Measurements from ENCODE around the gene EVA1B.

EVA1B gene

GRCh38 chr1:36346741-36347370 lies 23.4 kb upstream of the EVA1B start:
- no peak for DNase-seq (ENCODE audit: low read depth)

GRCh38 chr1:36345353-36345752 lies 21.9 kb upstream of the EVA1B start:
- no peak for DNase-seq (ENCODE audit: low read depth)

- no peak for DNase-seq (ENCODE audit: low read depth)
Measured at GRCh38 chr1:36344395-36344680, 20.9 kb upstream of the EVA1B start.

DNA sequence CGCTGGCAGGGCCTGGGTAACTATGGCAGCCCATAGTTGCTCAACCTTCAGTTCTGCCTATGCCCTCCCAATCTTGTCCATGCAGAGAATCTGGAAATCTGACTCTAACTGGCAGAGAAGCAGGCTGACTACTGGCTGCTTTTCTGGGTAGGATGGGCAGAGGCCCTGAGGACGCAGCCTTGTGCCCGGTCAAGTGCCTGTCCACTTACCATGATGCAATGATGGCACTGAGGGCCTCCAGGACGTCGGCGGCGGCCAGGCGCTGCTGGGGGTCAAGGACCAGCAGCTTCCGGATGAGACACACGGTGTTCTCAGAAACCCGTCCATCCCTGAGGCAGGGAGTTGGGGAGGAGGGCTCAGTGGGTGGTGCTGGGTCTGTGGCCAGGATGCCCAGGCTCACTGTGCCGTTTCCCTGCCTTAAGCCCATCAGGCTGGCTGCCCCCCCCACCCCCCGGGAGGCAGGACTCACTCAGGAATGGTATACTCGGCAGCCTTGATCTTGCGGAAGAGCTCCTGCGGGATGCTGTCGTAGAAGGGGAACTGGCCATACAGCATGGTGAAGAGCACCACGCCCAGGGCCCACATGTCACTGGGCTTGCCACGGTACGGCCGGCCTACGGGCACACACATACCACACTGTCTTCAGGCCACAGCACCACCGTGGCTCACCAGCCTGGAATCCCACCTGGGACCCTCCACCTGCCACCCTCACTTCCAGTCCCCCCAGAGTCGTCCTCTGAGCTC lies 20.4 kb upstream of the EVA1B start:
- no peak for DNase-seq (ENCODE audit: low read depth)

DNA sequence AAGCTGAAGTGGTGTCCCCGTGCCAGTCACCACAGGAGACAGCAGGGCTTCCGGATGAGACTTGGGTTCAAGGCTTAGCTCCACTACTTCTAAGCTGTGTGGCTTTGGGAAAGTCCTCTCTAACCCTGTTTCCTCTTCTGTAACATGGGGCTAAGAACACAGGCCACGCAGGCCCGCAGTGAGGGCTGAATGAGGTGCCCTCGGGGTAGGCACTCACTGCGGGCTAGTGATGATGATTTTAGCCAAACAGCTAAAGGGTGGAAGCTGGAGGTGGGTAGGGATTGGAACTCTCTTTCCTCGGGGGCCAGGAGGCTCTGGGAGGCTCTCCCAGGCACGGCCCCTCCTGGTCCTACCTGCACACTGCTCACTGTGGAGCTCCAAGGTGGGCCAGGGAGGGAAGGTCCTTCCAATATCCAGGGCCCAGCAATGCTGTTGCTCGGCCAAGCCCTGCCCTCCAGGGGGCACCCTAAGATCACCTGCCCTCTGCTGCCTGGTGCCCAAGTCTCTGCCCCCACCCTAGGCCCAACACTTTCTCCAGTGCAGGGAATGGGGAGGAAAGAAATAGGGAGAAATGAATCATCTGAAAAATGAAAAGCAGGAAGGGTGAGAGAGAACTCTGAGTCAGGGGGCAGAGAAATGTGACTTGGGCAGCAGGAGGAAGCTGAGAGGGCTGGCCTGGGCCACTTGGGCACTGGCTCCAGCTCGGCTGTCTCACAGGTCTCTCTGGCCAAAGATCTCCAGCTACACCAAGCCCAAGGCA lies 19.2 kb upstream of the EVA1B start:
- DNase-seq (ENCODE audit: low read depth): no peak

DNA sequence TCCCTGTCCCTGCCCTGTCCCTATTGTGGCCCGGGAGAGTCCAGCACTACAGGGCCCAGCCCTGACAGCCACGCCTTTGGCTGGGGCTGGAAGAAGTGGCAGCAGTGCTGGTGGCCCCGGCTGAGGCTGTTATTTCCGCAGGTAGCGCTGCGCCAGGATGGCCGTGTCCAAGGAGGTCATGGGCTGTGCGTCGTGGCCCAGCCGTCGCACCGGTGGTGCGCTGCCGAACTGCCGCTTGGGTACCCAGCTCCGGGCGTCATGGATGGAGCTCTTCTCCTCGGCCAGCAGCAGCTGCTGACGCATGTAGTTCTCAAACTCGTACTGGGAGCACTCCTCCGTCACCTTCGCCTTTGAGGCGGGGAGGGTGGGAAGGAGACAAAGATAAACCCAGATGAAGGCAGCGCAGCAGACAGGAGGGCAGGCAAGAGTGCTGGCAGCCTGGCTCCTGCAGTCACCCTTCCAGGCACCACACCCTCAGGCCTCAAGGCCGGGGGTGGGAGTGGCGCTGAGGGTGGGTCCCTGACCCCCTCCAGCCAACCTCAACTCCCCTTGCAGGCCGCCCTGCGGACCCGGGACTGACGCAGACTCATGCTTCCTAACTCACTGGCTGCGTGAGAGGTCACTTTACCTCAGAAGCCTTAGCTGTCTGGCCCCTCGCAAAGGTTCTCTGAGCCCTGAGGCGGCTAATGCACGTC lies 18.3 kb upstream of the EVA1B start:
- no peak for DNase-seq (ENCODE audit: low read depth)

GRCh38 chr1:36339615-36340014 lies 16.2 kb upstream of the EVA1B start:
- no peak for DNase-seq (ENCODE audit: low read depth)

GRCh38 chr1:36339215-36339614 lies 15.8 kb upstream of the EVA1B start:
- no peak for DNase-seq (ENCODE audit: low read depth)

- DNase-seq (ENCODE audit: low read depth): no peak
Measured at GRCh38 chr1:36337830-36338229, 14.4 kb upstream of the EVA1B start.

- no peak for DNase-seq (ENCODE audit: low read depth)
Measured at GRCh38 chr1:36330940-36331339, 7.5 kb upstream of the EVA1B start.

DNA sequence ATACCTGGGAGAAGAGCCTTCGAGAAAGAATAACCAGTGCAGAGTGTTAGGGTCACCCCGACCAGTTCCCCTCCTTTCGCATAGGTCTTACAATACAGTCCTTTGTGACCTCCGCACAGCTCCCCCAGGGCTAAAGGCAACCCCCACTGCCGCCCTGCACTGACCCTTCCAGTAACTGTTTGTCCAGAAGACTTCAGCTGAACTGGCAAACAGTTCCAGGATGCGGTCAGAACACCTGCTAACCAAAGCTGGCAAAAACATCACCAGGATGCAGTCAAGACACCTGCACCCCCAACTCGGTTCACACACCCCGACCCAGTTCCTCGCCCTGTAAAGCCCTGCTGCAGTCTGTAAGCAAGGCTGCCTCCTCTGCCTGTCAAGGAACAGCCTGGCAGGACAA lies 6.4 kb upstream of the EVA1B start:
- no peak for DNase-seq (ENCODE audit: low read depth)

DNA sequence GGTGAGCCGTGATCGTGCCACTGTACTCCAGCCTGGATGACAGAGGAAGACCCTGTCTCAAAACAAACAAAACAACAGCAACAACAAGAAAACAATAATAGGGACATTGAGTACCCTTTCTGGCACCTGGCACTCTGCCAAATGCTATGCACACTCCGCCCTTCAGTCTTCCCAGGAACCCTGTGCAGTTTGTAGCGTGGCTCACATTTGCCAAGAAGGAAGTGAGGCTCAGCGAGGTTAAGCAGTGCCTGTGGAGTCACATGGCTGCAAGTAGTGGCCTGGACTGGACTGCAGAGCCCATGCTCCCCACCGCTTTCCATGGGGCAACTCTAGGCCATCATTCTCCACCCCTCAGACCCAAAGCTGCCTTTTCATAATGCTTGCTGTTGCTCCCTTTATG lies 5.3 kb upstream of the EVA1B start:
- no peak for DNase-seq (ENCODE audit: low read depth)

GRCh38 chr1:36328088-36328480 lies 4.6 kb upstream of the EVA1B start:
- no peak for DNase-seq (ENCODE audit: low read depth)

- no peak for DNase-seq (ENCODE audit: low read depth)
Measured at GRCh38 chr1:36327421-36328087, 4.1 kb upstream of the EVA1B start.

GRCh38 chr1:36326499-36326898 lies 3.1 kb upstream of the EVA1B start:
- DNase-seq (ENCODE audit: low read depth): no peak

- no peak for DNase-seq (ENCODE audit: low read depth)
Measured at GRCh38 chr1:36324353-36324703, 883 bp upstream of the EVA1B start.

- no peak for DNase-seq (ENCODE audit: low read depth)
Measured at GRCh38 chr1:36322786-36323635, 434 bp downstream of the EVA1B start.

DNA sequence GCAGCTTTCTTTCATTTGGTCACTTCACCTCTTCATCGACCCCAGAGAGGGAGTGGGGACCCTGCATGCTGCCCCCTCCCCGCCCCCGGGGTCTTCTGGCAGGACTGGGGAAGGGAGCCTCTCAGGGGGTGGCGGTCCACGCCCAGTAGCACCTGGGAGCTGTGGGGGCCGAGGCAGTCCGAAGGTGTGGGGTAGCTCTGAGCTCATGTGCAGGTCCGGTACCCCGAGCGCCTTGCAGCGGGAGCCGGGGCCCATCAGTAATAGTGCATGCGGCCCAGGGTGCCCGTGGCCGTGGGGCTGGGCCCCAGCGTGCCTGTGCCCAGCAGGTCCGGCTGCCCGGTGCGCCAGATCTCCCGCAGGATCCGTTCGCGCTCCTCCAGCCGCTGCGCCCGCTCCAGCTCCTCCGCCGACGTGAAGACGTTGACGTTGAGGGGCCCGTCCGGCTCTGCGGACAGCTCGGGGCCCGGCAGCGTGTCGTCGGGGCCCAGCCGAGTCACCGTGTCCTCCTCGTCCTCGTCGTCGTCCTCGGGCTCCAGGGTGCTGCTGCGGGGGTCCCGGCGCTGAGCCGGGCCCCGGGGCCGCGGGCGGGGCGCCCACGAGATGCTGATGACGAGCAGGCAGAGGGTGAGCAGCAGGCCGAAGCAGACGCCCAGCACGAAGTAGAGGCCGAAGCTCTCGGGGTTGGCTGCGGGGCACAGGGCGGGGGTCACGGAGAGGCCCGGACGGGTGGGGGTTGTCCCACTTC lies 1.2 kb downstream of the EVA1B start:
- no peak for DNase-seq (ENCODE audit: low read depth)

GRCh38 chr1:36321119-36321951 lies 2.1 kb downstream of the EVA1B start:
- DNase-seq (ENCODE audit: low read depth): no peak

GRCh38 chr1:36320767-36321118 lies 2.7 kb downstream of the EVA1B start:
- no peak for DNase-seq (ENCODE audit: low read depth)
